Brain microvascular endothelial cell (primary cell): ENCODE measurements around the gene CMPK2.

ENCODE experiments used
- DNase-seq: peaks from one replicate; pipeline ENCODE4 v3.0.0-alpha.2; 2020
- H3K27ac ChIP-seq: fragments of 250-450 bp; sonication (Bioruptor Pico); 2 replicates; pipeline ENCODE4 v1.5.1; 2020; ENCODE audit warnings: mild to moderate bottlenecking, moderate library complexity
- H3K27me3 ChIP-seq: fragments of 250-450 bp; sonication (Bioruptor Pico); replicated peaks from 2 replicates; pipeline ENCODE4 v1.5.1; 2020; ENCODE audit warnings: mild to moderate bottlenecking
- H3K36me3 ChIP-seq: fragments of 250-450 bp; sonication (Bioruptor Pico); replicated peaks from 2 replicates; pipeline ENCODE4 v1.5.1; 2020; ENCODE audit warnings: mild to moderate bottlenecking
- H3K4me3 ChIP-seq: 2 replicates; pipeline ENCODE4 v1.5.1; 2011; ENCODE audit warnings: low read depth, mild to moderate bottlenecking, control low read depth, low read length, moderate library complexity
- CTCF ChIP-seq: IDR thresholded peaks from 2 replicates; pipeline ENCODE4 v1.5.1; 2011; ENCODE audit warnings: low read depth, mild to moderate bottlenecking, moderate library complexity, low read length, control low read depth, inconsistent platforms; ENCODE audit errors: missing control alignments
- in situ Hi-C: cut with HindIII; loops from 2 replicates; pipeline ENCODE4 v1.10.0; 2017; ENCODE audit warnings: low sequenced_read_pairs, low pct_ligation_motif_present

Gene CMPK2

GRCh38 chr2:6820236-6820635, 45.5 kb downstream of the CMPK2 start:
- H3K36me3 ChIP-seq = no peaks in the 10 kb centered on the region
- TF ChIP-seq CTCF = no peak
- no peak for DNase-seq
- no peak overlapping the region for H3K4me3 ChIP-seq
- in situ Hi-C loops = no loop called here
- H3K27ac ChIP-seq = no peak overlapping the region
- no peaks in the 10 kb centered on the region for H3K27me3 ChIP-seq

GRCh38 chr2:6819668-6820067, 46.0 kb downstream of the CMPK2 start:
- H3K27me3 ChIP-seq = no peaks in the 10 kb centered on the region
- in situ Hi-C loops = no loop called here
- no peaks in the 10 kb centered on the region for H3K36me3 ChIP-seq
- DNase-seq = no peak
- TF ChIP-seq CTCF = no peak
- no peak overlapping the region for H3K4me3 ChIP-seq
- no peak overlapping the region for H3K27ac ChIP-seq

GRCh38 chr2:6818012-6818411, 47.7 kb downstream of the CMPK2 start:
- Histone ChIP-seq H3K27me3 (no peaks in the 10 kb centered on the region), H3K36me3 (no peaks in the 10 kb centered on the region), H3K4me3 (no peak overlapping the region), H3K27ac (no peak overlapping the region)
- no peak for TF ChIP-seq CTCF
- in situ Hi-C loops = no loop called here
- no peak for DNase-seq

GRCh38 chr2:6814869-6815268, 50.8 kb downstream of the CMPK2 start:
- H3K4me3 ChIP-seq = no peak overlapping the region

GRCh38 chr2:6814312-6814711, 51.4 kb downstream of the CMPK2 start:
- no peak for TF ChIP-seq CTCF

More at GRCh38 chr2:6814869-6815268, 50.8 kb downstream of the CMPK2 start:
- H3K27me3 ChIP-seq = no peaks in the 10 kb centered on the region
- H3K36me3 ChIP-seq = no peaks in the 10 kb centered on the region
- H3K27ac ChIP-seq = no peak overlapping the region
- DNase-seq = no peak
- no peak for TF ChIP-seq CTCF
- in situ Hi-C loops = no loop called here

GRCh38 chr2:6813573-6813972, 52.1 kb downstream of the CMPK2 start:
- Histone ChIP-seq H3K27me3 (no peaks in the 10 kb centered on the region), H3K27ac (no peak overlapping the region), H3K36me3 (no peaks in the 10 kb centered on the region), H3K4me3 (no peak overlapping the region)
- TF ChIP-seq CTCF = no peak
- no peak for DNase-seq
- in situ Hi-C loops = no loop called here

More at GRCh38 chr2:6814312-6814711, 51.4 kb downstream of the CMPK2 start:
- in situ Hi-C loops = no loop called here
- Histone ChIP-seq H3K27me3 (no peaks in the 10 kb centered on the region), H3K27ac (no peak overlapping the region), H3K36me3 (no peaks in the 10 kb centered on the region), H3K4me3 (no peak overlapping the region)
- DNase-seq = no peak
